Activated CD4-positive, alpha-beta T cell treated with anti-CD3 and anti-CD28 coated beads for 24 hours (primary cell): Measurements from ENCODE around the gene KRT5.
"Not testable (repeated sequence)": the region's sequence is repeated elsewhere in the genome, so short reads cannot be mapped to it uniquely, and the experiment has no call there.

Experiments
- DNase-seq, 2 donors: peaks; one replicate each; pipeline ENCODE4 v3.0.0-alpha.2; 2020; ENCODE audit warnings: low read depth in 2 of 2

Gene KRT5

GRCh38 chr12:52521175-52521567 lies 977 bp upstream of the KRT5 start:
- no peak for DNase-seq

DNA sequence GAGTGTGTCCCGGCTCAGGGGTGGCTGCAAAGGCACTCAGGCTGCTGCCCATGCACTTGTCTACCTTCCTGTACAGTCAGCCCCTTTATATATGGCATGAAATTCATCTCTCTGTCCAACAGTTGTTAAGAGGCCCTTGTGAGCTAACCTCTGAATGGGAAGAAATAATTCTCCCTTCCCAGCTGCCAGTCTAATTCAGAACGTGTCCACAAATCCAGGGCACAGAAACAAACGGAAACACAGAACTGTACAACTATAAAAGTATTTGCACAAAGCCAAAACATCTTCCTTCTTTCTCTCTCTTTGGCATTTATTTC lies 849 bp downstream of the KRT5 start:
- DNase-seq, result no peak

DNA sequence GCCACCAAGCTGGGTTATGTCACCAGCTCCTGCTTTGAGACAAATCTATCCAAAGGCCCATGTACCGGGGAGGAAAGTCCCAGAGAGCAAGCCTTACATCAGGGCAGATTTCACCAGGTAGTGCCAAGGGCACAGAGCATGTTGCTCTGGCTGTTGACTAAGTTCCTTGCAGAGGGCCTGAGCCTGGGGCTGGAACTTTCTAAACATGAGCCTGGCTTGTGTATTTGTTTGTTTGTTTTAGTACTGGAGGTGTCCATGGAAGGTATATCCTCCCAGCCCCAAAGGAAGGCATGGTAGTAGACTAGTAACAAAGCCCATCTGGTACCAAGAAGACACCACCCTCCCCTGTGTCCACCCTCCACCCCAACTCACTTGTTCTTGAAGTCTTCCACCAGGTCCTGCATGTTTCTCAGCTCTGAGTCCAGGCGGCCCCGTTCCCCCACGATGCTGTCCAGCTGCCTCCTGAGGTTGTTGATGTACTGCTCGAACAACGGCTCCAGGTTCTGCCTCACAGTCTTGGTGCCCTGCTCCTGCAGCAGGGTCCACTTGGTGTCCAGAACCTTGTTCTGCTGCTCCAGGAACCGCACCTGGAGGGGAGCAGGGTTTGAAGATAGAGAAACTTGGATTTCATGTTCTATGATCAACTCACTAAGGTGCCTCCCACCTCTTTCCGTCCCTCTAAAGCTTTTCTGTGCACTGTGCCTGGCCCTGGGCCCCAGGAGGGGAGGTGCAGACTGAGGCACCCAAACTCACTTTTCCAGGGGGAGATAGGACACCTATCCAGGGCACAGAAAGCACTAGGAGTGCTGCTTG lies 1.4 kb downstream of the KRT5 start:
- no peak for DNase-seq

DNA sequence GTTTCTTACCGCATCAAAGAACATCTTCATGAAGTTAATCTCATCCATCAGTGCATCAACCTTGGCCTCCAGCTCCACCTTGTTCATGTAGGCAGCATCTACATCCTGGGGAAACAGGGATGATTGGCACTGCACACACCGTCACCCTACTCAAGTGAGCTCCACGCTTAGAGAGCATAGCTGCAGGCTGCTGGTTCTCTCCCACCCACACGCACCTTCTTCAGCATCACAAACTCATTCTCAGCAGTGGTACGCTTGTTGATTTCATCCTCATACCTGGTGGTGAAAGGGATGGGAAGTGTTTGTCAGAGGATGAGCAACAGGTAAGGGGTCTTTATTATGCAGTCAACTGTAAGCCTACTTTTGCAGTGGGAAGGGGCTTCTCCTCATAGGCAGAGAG lies 2.3 kb downstream of the KRT5 start:
- DNase-seq, result no peak

GRCh38 chr12:52517005-52517835 lies 3.0 kb downstream of the KRT5 start:
- no peak for DNase-seq

GRCh38 chr12:52515927-52516831 lies 4.0 kb downstream of the KRT5 start:
- DNase-seq, result no peak

DNA sequence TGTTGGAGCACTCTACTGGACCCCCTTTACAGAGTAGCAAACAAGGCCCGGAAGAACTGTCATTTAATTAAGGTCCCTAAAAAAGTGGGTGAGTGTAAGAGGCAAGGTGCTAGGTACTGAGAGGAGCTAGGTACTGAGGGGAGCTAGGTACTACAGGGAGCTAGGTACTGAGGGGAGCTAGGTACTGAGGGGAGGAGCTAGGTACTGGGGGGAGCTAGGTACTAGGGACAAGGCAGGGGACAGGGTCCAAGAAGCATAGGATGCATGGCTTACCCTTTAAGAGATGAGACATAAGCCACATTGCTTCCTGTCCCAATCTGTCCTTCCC lies 4.9 kb downstream of the KRT5 start:
- DNase-seq, result no peak

DNA sequence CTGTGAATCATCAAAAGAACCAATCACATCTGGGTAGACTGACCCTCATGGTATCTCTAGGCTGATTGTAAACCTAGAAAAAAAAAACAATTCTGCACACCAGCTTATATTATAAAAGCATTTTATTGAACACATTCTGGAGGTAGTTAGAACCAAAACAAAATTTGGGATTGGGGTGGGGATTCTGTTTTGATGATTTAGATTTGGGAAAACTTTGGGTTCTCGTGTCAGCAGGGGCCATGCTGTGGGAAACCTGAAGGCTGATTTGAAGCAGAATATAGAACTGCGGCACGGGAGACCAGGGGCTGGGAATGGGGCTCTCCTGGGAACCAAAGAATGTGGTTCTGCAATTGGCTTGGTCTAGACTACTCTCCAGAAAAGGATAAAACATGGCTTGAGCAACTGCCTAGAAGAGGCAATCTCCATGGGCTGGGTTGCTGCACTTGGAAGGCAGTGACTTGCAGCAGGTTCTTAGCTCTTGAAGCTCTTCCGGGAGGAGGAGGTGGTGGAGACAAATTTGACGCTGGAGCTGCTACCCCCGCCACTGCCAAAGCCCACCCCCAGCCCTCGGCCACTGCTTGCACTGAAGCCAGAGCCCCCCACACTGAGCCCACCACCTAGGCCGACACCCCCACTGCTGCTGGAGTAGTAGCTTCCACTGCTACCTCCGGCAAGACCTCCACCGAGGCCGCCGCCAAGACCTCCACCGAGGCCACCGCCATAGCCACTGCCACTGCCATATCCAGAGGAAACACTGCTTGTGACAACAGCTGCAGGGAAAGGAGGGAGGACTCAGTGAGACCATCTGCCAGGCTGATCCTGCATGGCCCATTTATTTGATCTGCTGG lies 5.5 kb downstream of the KRT5 start:
- no peak for DNase-seq

- DNase-seq, result no peak
These were observed 6.5 kb downstream of the KRT5 start for GRCh38 chr12:52513736-52514135.

DNA sequence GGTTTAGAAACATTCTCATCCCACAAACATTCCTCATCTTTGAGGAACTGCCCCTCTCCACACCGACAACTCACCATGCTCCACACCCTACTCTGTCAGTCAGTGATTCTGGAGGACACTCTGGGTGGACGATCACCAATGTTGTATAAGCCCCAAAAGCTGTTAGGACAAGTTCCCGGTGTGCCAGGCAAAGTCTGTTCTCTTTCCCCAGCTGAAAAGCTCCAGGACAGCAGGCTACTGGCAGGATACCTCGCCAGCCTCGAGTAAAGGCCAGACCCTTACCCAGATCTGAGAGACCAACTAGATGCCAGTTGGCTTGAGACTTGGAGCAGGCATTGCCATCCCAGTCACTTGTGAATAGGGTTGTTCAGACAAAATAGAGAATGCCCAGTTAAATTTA lies 12.0 kb downstream of the KRT5 start:
- no peak for DNase-seq

DNA sequence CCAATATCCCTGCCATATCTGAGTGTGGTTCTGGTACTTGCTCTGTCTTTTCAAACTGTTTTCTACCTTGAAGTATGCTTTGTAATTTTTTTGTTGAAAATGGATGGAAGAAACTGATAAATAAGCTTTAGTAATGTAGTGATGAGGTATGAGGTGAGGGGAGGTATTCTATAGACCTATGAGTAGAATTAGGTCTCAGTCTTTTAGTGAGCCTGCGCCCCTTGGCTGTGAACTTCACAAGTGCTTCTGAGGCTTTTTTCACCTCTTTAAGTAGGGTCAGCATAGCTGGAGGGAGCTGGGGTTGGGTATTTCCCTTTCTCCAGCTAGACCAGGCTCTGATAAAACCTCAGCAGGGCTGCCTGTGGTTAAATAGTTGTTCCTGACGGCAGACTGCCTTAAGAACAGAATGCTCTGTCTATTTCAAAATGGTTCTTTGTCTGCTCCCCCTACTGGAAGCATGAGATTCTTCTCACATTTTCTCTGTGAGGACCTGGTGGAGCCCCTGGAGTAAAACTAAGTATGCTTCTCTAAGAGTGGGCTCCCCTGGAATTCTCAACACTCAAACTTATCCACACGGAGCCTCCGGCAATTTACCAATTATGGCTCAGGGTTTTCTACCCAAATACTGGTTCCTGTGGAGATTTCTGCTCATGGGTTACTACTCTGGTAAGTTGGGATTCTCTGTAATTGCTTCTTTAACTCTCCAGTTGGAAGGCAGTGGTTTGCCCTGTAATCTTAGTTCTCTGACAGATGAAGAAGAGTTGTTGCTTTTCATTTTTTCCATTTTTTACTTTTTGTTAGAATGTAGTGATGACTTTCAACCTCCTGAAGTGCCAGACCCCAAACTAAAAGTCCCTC lies 13.1 kb downstream of the KRT5 start:
- DNase-seq, result no peak

GRCh38 chr12:52502877-52503276 lies 17.3 kb downstream of the KRT5 start:
- DNase-seq, result no peak

DNA sequence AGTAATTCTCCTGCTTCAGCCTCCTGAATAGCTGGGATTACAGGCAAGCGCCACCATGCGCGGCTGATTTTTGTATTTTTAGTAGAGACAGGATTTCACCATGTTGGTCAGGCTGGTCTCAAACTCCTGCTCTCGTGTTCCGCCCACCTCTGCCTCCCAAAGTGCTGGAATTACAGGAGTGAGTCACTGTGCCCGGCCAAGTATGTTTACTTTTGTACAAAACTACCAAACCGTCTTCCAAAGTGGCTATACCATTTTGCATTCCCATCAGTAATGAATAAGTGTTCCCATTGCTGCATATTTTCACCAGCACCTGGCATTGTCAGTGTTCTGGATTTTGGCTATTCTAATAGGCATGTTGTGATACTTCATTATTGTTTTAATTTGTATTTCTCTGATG lies 18.7 kb downstream of the KRT5 start:
- no peak for DNase-seq

- not testable (repeated sequence) for DNase-seq
These were observed 19.6 kb downstream of the KRT5 start for GRCh38 chr12:52500574-52500973.

DNA sequence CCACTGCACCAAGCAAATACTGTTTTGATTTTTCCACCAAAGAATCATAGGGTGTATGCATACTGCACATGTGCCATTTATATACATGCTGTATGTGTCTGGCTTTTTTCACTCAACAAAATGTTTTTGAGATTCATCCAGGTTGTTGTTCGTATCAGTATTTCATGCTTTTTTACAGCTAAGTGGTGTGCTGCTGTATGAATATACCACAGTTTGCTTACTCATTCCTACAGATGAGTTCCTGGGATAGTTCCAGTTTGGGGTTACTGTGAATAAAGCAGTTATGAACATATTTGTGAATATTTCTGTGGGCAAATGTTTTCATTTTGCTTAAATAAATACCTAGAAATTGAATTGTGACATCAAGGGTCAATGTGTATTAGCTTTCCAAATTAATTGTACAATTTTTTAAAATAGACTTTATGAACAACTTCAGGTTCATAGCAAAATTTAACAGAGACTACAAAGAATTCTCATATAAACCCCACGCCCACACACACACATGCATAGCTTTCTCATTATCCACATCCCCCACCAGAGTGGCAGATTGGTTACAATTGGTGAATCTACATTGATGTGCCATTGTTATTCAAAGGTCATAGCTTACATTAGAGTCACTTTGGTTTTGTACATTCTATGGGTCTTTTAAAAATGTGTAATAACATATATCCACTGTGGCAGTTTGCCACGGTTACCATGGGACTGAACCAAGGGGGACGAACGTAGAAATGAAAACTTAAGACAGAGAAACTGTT lies 20.2 kb downstream of the KRT5 start:
- DNase-seq, result no peak

- DNase-seq, result no peak
These were observed 21.2 kb downstream of the KRT5 start for GRCh38 chr12:52498946-52499345.

- no peak for DNase-seq
These were observed 22.2 kb downstream of the KRT5 start for GRCh38 chr12:52497975-52498374.

GRCh38 chr12:52496590-52497071 lies 23.6 kb downstream of the KRT5 start:
- DNase-seq, result no peak

- no peak for DNase-seq
These were observed 24.1 kb downstream of the KRT5 start for GRCh38 chr12:52496054-52496453.

DNA sequence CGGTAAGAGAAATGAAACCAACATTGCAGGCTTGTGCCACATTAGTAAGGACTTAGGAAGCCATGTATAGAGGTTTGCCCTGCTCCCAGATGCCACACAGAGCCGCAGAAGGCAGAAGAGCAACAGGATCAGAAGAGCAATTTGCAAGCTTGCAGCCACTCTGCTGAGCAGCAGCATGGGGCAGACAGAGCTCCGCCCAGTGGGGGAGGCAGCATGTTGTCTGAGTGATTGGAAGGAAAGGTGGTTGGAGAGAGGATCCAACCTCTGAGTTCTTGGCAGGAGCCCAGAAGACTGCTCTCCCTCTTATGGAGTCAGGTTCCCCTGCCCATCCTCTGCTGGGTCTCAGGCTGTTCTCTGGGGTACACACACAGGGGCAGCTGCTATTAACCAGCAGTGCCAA lies 24.8 kb downstream of the KRT5 start:
- no peak for DNase-seq
